HG02852 (cell line): ENCODE data around the gene DAND5.
A peak's percentile ranks its signal among the peaks of the same experiment; 100 is the strongest.

Experiments used
- ATAC-seq: cut with Tn5 transposase; IDR thresholded peaks from one replicate; pipeline ENCODE4 v1.9.1; 2021; ENCODE audit warnings: mild to moderate bottlenecking, moderate library complexity; ENCODE audit not compliant: unreplicated experiment

DAND5 gene

GRCh38 chr19:12969292-12969988, at the start of gene DAND5:
Gene DAND5, plus strand, starts transcription at chr19:12969576. Its CDS starts 85 bp downstream, at chr19:12969661.
- no peak for ATAC-seq

- no peak for ATAC-seq
Observed at GRCh38 chr19:12921047-12921446, 48.3 kb upstream of the DAND5 start.

GRCh38 chr19:12922959-12923358, 46.4 kb upstream of the DAND5 start:
- no peak for ATAC-seq

- ATAC-seq, result no peak
Observed at GRCh38 chr19:12924621-12925310, 44.6 kb upstream of the DAND5 start.

GRCh38 chr19:12930002-12930645, 39.3 kb upstream of the DAND5 start:
- no peak for ATAC-seq

- ATAC-seq, result peak; percentile 19
Observed at GRCh38 chr19:12932392-12933286, 36.7 kb upstream of the DAND5 start.

GRCh38 chr19:12933287-12934072, 35.9 kb upstream of the DAND5 start, which contains the start of gene FARSA:
Gene FARSA, minus strand, starts transcription at chr19:12933711. Its CDS starts 15 bp downstream, at chr19:12933696.
- ATAC-seq, result peak; percentile 45

- no peak for ATAC-seq
Observed at GRCh38 chr19:12935071-12935470, 34.3 kb upstream of the DAND5 start.

- ATAC-seq, result no peak
Observed at GRCh38 chr19:12936582-12936981, 32.8 kb upstream of the DAND5 start.

GRCh38 chr19:12937093-12937926, 32.1 kb upstream of the DAND5 start:
- ATAC-seq, result no peak

GRCh38 chr19:12937927-12938778, 31.2 kb upstream of the DAND5 start, which contains the start of gene CALR:
Gene CALR, plus strand, starts transcription at chr19:12938609. Its CDS starts 71 bp downstream, at chr19:12938680.
- peak; percentile 79 for ATAC-seq

- no peak for ATAC-seq
Observed at GRCh38 chr19:12938779-12939601, 30.4 kb upstream of the DAND5 start.

GRCh38 chr19:12939975-12940423, 29.4 kb upstream of the DAND5 start:
- no peak for ATAC-seq

- ATAC-seq, result no peak
Observed at GRCh38 chr19:12940897-12941296, 28.5 kb upstream of the DAND5 start.

GRCh38 chr19:12943437-12944044, 25.8 kb upstream of the DAND5 start:
- no peak for ATAC-seq

- ATAC-seq, result no peak
Observed at GRCh38 chr19:12944104-12944674, 25.2 kb upstream of the DAND5 start.
